ENCODE data around the gene MRPL23.

The MRPL23 gene

GRCh38 chr11:1946812-1947484 lies at the start of gene MRPL23:
Gene MRPL23 (plus strand): TSS chr11:1947332. CDS start chr11:1947363, 31 bp downstream.
- DNase-seq = no peak

GRCh38 chr11:1899090-1899489 lies 48.0 kb upstream of the MRPL23 start:
- no peak for DNase-seq

GRCh38 chr11:1899686-1900085 lies 47.4 kb upstream of the MRPL23 start:
- DNase-seq = no peak

GRCh38 chr11:1906181-1906580 lies 41.0 kb upstream of the MRPL23 start:
- DNase-seq = no peak

- no peak for DNase-seq
These were observed 40.3 kb upstream of the MRPL23 start for GRCh38 chr11:1906611-1907423.

GRCh38 chr11:1908618-1909017 lies 38.5 kb upstream of the MRPL23 start:
- DNase-seq = no peak

- no peak for DNase-seq
These were observed 37.6 kb upstream of the MRPL23 start for GRCh38 chr11:1909524-1909923.

GRCh38 chr11:1912289-1912878 lies 34.7 kb upstream of the MRPL23 start:
- DNase-seq = peak; percentile 31

GRCh38 chr11:1913271-1914060 lies 33.7 kb upstream of the MRPL23 start:
- DNase-seq = no peak

GRCh38 chr11:1915795-1916131 lies 31.4 kb upstream of the MRPL23 start:
- no peak for DNase-seq

GRCh38 chr11:1916132-1916985 lies 30.8 kb upstream of the MRPL23 start:
- no peak for DNase-seq

GRCh38 chr11:1916986-1917522 lies 30.1 kb upstream of the MRPL23 start:
- no peak for DNase-seq

- DNase-seq = no peak
These were observed 29.4 kb upstream of the MRPL23 start for GRCh38 chr11:1917523-1918435.

GRCh38 chr11:1918436-1919315 lies 28.5 kb upstream of the MRPL23 start:
- DNase-seq = no peak

- DNase-seq = no peak
These were observed 27.6 kb upstream of the MRPL23 start, which contains the start of gene TNNT3 for GRCh38 chr11:1919391-1920127. Gene TNNT3 (plus strand): TSS chr11:1919703. CDS start chr11:1922875, 3,172 bp downstream.

- DNase-seq = no peak
These were observed 26.8 kb upstream of the MRPL23 start for GRCh38 chr11:1920128-1920908.

- no peak for DNase-seq
These were observed 26.1 kb upstream of the MRPL23 start for GRCh38 chr11:1920909-1921573.
